Common myeloid progenitor, CD34-positive (primary cell): ENCODE data around the gene SASH1.

Experiments used
- CTCF ChIA-PET: fragments of 350-600 bp; sonication (Branson Sonifier 250); formaldehyde crosslinking; loops from one replicate; lab custom pipeline; 2021; ENCODE audit warnings: antibody characterized with exemption; lab: Charles Lee
- POLR2A ChIA-PET: fragments of 350-600 bp; sonication (Branson Sonifier 250); formaldehyde crosslinking; loops from one replicate; lab custom pipeline; 2021; ENCODE audit warnings: antibody characterized with exemption; lab: Charles Lee
- DNase-seq, 3 donors: peaks; one replicate each; pipeline versions ENCODE4 v3.0.0 to v3.0.0-alpha.2; 2013
- H3K27ac ChIP-seq, 2 experiments: 1 replicate in 1 of 2; 2 replicates in 1 of 2; pipeline ENCODE4 v1.7.0; 2013; ENCODE audit warnings: inconsistent platforms in 2 of 2, low read length in 2 of 2, mild to moderate bottlenecking in 2 of 2, low read depth in 1 of 2, moderate library complexity in 1 of 2; ENCODE audit not compliant: severe bottlenecking in 2 of 2, insufficient read depth in 1 of 2, poor library complexity in 1 of 2
- H3K27me3 ChIP-seq, 5 experiments: replicated peaks in 2 of 5; 1 replicate in 3 of 5; 2 replicates in 2 of 5; pipeline versions ENCODE4 v1.6.1 to v1.7.0; 2013; ENCODE audit warnings: low read length in 4 of 5, mild to moderate bottlenecking in 2 of 5, moderate library complexity in 2 of 5, inconsistent platforms in 1 of 5; ENCODE audit not compliant: insufficient read depth in 5 of 5, control insufficient read depth in 4 of 5
- H3K36me3 ChIP-seq, 4 experiments: 1 replicate in 2 of 4; 2 replicates in 2 of 4; pipeline versions ENCODE4 v1.6.1 to v1.7.0; 2013; ENCODE audit warnings: low read length in 3 of 4, control low read depth in 1 of 4, mild to moderate bottlenecking in 1 of 4; ENCODE audit not compliant: control insufficient read depth in 4 of 4, insufficient read depth in 4 of 4
- H3K4me1 ChIP-seq, 4 experiments: 1 replicate in 3 of 4; 2 replicates in 1 of 4; pipeline versions ENCODE4 v1.6.1 to v1.7.1; 2013; ENCODE audit warnings: low read length in 3 of 4, mild to moderate bottlenecking in 3 of 4, control low read depth in 1 of 4, inconsistent platforms in 1 of 4, moderate library complexity in 1 of 4; ENCODE audit not compliant: control insufficient read depth in 4 of 4, insufficient read depth in 4 of 4; ENCODE audit errors: control extremely low read depth in 1 of 4
- H3K4me3 ChIP-seq, 7 experiments: 1 replicate in 4 of 7; 2 replicates in 3 of 7; pipeline versions ENCODE4 v1.5.1 to v1.7.0; 2013; ENCODE audit warnings: mild to moderate bottlenecking in 7 of 7, low read length in 6 of 7, moderate library complexity in 6 of 7, inconsistent platforms in 2 of 7, low read depth in 2 of 7, control low read depth in 1 of 7; ENCODE audit not compliant: insufficient read depth in 4 of 7, control insufficient read depth in 1 of 7; ENCODE audit errors: extremely low read depth in 1 of 7
- H3K9me3 ChIP-seq, 5 experiments: 1 replicate in 4 of 5; 2 replicates in 1 of 5; pipeline versions ENCODE4 v1.6.1 to v1.7.1; 2013; ENCODE audit warnings: low read length in 4 of 5, mild to moderate bottlenecking in 2 of 5, inconsistent platforms in 1 of 5, low read depth in 1 of 5, moderate library complexity in 1 of 5; ENCODE audit not compliant: control insufficient read depth in 4 of 5, insufficient read depth in 2 of 5; ENCODE audit errors: control extremely low read depth in 1 of 5
- WGBS: methylation state at CpG from one replicate; pipeline ENCODE4 v1.1.5; 2013; ENCODE audit not compliant: insufficient coverage; 5-methylcytosine and 5-hydroxymethylcytosine counted together

Gene SASH1

DNA sequence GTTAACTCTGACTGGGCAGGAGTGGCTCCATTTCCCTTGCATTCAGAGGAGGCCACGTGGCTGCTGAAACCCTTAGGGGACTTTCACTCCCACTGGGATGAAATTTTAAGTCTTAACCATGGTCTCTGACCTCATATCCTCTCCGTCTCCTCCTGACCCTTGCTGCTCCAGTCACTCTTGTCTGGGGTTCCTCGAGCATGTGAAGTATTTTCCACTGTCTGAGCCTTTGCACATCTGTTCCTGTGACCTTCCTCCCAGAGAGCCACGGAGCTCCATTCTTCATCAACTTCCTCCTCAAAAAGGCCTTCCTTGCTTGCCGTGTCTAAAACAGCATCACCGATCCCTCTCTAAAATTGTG lies 251.2 kb downstream of the SASH1 start:
- WGBS = 81% methylated on average over 4 of the region's 6 CpGs
- DNase-seq = no peak
- Histone ChIP-seq H3K27me3 (no peaks in the 10 kb centered on the region), H3K27ac (no peak overlapping the region), H3K9me3 (peaks cover 0 to 11% (median 0%) of the 10 kb centered on the region in 5 experiments), H3K4me3 (no peak overlapping the region), H3K4me1 (no peaks in the 10 kb centered on the region), H3K36me3 (no peaks in the 10 kb centered on the region)
- ChIA-PET CTCF (no interaction called here), POLR2A (no interaction called here)

DNA sequence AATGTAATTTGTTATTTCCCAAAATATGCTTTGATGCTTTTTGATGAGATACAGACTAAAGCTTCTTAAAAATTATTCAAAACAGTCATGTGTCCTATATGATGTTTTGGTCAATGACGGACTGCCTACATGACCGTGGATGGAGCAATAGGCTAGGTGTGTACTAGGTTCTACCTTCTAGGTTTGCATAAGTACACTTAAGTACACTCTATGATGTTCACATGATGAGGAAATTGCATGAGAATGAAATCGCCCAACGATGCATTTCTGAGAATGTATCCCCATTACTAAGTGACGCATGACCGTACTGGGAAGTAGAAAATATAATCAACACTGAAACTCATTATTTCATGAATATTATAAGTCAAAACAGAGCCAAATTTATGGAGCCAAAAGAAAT lies 252.9 kb downstream of the SASH1 start:
- Histone ChIP-seq H3K4me1 (no peaks in the 10 kb centered on the region), H3K27ac (no peak overlapping the region), H3K4me3 (no peak overlapping the region), H3K36me3 (no peaks in the 10 kb centered on the region), H3K9me3 (peaks cover 0 to 2% (median 0%) of the 10 kb centered on the region in 5 experiments), H3K27me3 (no peaks in the 10 kb centered on the region)
- ChIA-PET POLR2A (no interaction called here), CTCF (interaction anchor here (1.9 kb wide), 1 partner anchor 18 kb away, joined by 5 read pairs; no protein-coding TSS in a partner anchor)
- DNase-seq = no peak
- WGBS = 100% methylated on average over 2 of the region's 6 CpGs

DNA sequence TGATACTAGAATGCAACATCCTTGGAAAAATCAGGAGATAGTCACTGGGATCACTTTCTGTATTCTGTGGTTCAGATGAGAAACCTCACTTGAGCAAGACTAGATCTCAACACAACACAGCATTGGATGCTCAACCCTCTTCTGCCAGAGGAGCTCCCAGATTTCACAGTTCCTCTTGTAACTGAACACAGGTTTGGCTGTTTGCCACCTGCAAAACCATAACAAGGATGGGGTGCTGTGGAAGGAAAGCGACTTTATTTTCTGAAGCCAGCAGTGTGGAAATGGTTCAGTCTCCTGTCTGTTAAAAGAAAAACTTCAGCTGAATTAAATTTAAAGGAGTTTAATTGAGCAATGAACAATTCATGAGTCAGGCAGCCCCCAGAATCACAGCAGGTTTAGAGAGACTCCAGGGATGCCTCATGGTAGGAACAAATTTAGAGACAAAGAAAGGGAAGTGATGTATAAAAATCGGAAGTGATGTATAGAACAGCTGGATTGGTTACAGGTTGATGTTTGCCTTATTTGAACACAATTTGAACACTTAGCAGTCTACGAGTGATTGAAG lies 254.3 kb downstream of the SASH1 start:
- Histone ChIP-seq H3K9me3 (peaks cover 0 to 3% (median under 1%) of the 10 kb centered on the region in 5 experiments), H3K4me1 (no peaks in the 10 kb centered on the region), H3K4me3 (no peak overlapping the region), H3K36me3 (no peaks in the 10 kb centered on the region), H3K27ac (no peak overlapping the region), H3K27me3 (no peaks in the 10 kb centered on the region)
- ChIA-PET CTCF (interaction anchor here (1.4 kb wide), 1 partner anchor 11 kb away, joined by 4 read pairs; no protein-coding TSS in a partner anchor), POLR2A (no interaction called here)
- peak in 2 of 3 donors; percentile 59 to 62 for DNase-seq
- WGBS = no CpG with 5 or more reads among the region's 3 CpGs

DNA sequence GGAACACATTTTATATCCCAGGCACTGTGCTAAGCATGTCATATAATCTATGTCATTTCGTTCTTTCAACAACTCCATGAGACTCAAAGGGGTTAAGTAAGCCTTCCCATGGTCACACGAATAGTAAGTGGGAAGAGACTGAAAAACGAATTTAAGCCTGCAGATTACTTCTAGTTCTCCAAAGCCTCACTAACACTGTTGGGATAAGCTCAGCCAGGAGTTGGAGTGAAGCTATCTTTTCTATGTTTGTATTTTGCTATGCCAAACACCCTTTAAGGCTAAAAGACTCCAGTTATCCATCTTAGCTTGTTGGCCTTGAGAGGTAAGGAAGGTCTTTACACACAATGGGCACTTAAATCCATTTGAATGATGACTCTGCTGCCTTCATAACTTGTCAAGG lies 256.1 kb downstream of the SASH1 start:
- DNase-seq = no peak
- Histone ChIP-seq H3K27me3 (no peaks in the 10 kb centered on the region), H3K36me3 (no peaks in the 10 kb centered on the region), H3K27ac (no peak overlapping the region), H3K4me3 (no peak overlapping the region), H3K4me1 (no peaks in the 10 kb centered on the region), H3K9me3 (peaks cover 0 to 4% (median 2%) of the 10 kb centered on the region in 5 experiments)
- POLR2A ChIA-PET = no interaction called here
- WGBS = 93% methylated on average over 3 of the region's 3 CpGs
- CTCF ChIA-PET = interaction anchor here (0.9 to 1.4 kb wide), 3 partner anchors 9 to 50 kb away, joined by 3 to 4 read pairs (median 4); no protein-coding TSS in a partner anchor

DNA sequence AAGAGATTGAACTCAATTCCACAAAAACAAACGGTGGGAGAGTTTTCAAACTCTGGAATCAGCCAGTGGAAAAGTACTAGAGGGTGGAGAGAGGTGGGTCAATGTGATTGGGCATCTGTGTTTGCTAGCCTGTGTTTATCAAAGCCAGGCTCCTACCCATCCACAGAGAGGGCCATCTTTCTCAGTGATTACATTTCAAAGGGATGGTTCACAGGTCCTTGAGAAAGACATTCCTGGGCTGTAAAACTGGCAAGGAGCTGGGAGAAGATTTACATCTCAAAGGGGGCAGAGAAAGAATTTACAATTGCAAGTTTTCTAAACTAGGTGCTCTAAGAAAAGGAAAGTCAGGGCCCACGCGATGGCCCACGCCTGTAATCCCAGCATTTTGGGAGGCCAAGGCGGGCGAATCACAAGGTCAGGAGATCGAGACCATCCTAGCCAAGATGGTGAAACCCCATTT lies 257.4 kb downstream of the SASH1 start:
- Histone ChIP-seq H3K9me3 (peaks cover 0 to 4% (median 2%) of the 10 kb centered on the region in 5 experiments), H3K27me3 (no peaks in the 10 kb centered on the region), H3K36me3 (no peaks in the 10 kb centered on the region), H3K27ac (no peak overlapping the region), H3K4me1 (no peaks in the 10 kb centered on the region), H3K4me3 (no peak overlapping the region)
- POLR2A ChIA-PET = no interaction called here
- DNase-seq = no peak
- 93% methylated on average over 7 of the region's 7 CpGs for WGBS
- CTCF ChIA-PET = no interaction called here
